ENCODE data around the gene ATG4D. TPM values are rescaled to one million over a fixed set of nuclear protein-coding genes. Genes with fewer than 3 reads are reported as not detected.

The ATG4D gene
- total and polyA plus RNA-seq, 2 experiments from 2014 or later = 6.2 to 18.0 TPM

GRCh38 chr19:10514211-10515145, 29.2 kb upstream of the ATG4D start:
- Histone ChIP-seq H3K9ac (no peak overlapping the region), H3K27ac (no peak overlapping the region), H3K4me2 (ENCODE audit: unreplicated experiment) (peak overlapping the region; percentile 35), H3K27me3 (replicated peaks; ENCODE audit: insufficient read depth) (peaks cover 12% of the 10 kb centered on the region), H3K4me3 (0 out of 2 replicates have a peak overlapping the region, but pooled peaks have one; percentile 29), H3K9me3 (ENCODE audit: low read depth) (no peaks in the 10 kb centered on the region), H4K20me1 (ENCODE audit: insufficient read depth) (no peaks in the 10 kb centered on the region), H3F3A (ENCODE audit: insufficient read depth) (0 out of 2 replicates have a peak, but pooled peaks cover 3% of the 10 kb centered on the region), H3K79me2 (ENCODE audit: insufficient read depth) (no peaks in the 10 kb centered on the region), H3K4me1 (ENCODE audit: insufficient read depth) (no peaks in the 10 kb centered on the region), H3K9me2 (ENCODE audit: insufficient read depth) (no peaks in the 10 kb centered on the region), H2AFZ (peak overlapping the region; percentile 65), H3K36me3 (ENCODE audit: low read depth) (no peaks in the 10 kb centered on the region)
- peak; percentile 27 for DNase-seq
- 10 to 11% methylated on average over 99 to 103 of the region's 107 CpGs for WGBS, 2 experiments (ENCODE audit: low coverage in 1 of 2, low lambda C conversion rate in 2 of 2, missing lambda C conversion rate in 2 of 2)
- in situ Hi-C loops (cut with MboI) = no loop called here
- TF ChIP-seq EZH2 (IDR thresholded peaks at IDR 0.05; ENCODE audit: insufficient read depth, poor library complexity, severe bottlenecking) (peak; percentile 63), EZH2phosphoT487 (IDR thresholded peaks at IDR 0.05; ENCODE audit: insufficient read depth, low read depth) (no peak)

- H2AFZ ChIP-seq = no peak overlapping the region
- WGBS, 2 experiments (ENCODE audit: low coverage in 1 of 2, low lambda C conversion rate in 2 of 2, missing lambda C conversion rate in 2 of 2) = 80 to 84% methylated on average over 5 of the region's 5 CpGs
Observed at GRCh38 chr19:10516064-10516385, 27.7 kb upstream of the ATG4D start.

GRCh38 chr19:10516671-10517286, 26.9 kb upstream of the ATG4D start:
- Histone ChIP-seq H3K9me3 (ENCODE audit: low read depth) (no peaks in the 10 kb centered on the region), H3K9me2 (ENCODE audit: insufficient read depth) (no peaks in the 10 kb centered on the region), H3K4me1 (ENCODE audit: insufficient read depth) (no peaks in the 10 kb centered on the region), H2AFZ (peak overlapping the region; percentile 78), H4K20me1 (ENCODE audit: insufficient read depth) (no peaks in the 10 kb centered on the region), H3K27ac (no peak overlapping the region), H3K36me3 (ENCODE audit: low read depth) (no peaks in the 10 kb centered on the region), H3K9ac (peak overlapping the region; percentile 53; the same call in 1 of the 2 replicates), H3K27me3 (replicated peaks; ENCODE audit: insufficient read depth) (peaks cover 12% of the 10 kb centered on the region), H3K4me2 (ENCODE audit: unreplicated experiment) (peak overlapping the region; percentile 65), H3K4me3 (peak overlapping the region; percentile 65), H3F3A (ENCODE audit: insufficient read depth) (0 out of 2 replicates have a peak, but pooled peaks cover 3% of the 10 kb centered on the region), H3K79me2 (ENCODE audit: insufficient read depth) (no peaks in the 10 kb centered on the region)
- WGBS, 2 experiments (ENCODE audit: low coverage in 1 of 2, low lambda C conversion rate in 2 of 2, missing lambda C conversion rate in 2 of 2) = 31 to 38% methylated on average over 10 of the region's 10 CpGs
- DNase-seq = peak; percentile 48
- in situ Hi-C loops (cut with MboI) = no loop called here
- TF ChIP-seq EZH2phosphoT487 (IDR thresholded peaks at IDR 0.05; ENCODE audit: insufficient read depth, low read depth) (no peak), EZH2 (IDR thresholded peaks at IDR 0.05; ENCODE audit: insufficient read depth, poor library complexity, severe bottlenecking) (no peak)

More at GRCh38 chr19:10516064-10516385, 27.7 kb upstream of the ATG4D start:
- no peak overlapping the region for H3K9ac ChIP-seq
- H3K4me3 ChIP-seq = no peak overlapping the region
- H4K20me1 ChIP-seq (ENCODE audit: insufficient read depth) = no peaks in the 10 kb centered on the region
- no peak overlapping the region for H3K27ac ChIP-seq
- no peaks in the 10 kb centered on the region for H3K9me3 ChIP-seq (ENCODE audit: low read depth)
- no peaks in the 10 kb centered on the region for H3K36me3 ChIP-seq (ENCODE audit: low read depth)
- TF ChIP-seq EZH2phosphoT487 (IDR thresholded peaks at IDR 0.05; ENCODE audit: insufficient read depth, low read depth) (no peak), EZH2 (IDR thresholded peaks at IDR 0.05; ENCODE audit: insufficient read depth, poor library complexity, severe bottlenecking) (no peak)
- no peaks in the 10 kb centered on the region for H3K9me2 ChIP-seq (ENCODE audit: insufficient read depth)
- no peak overlapping the region for H3K4me2 ChIP-seq (ENCODE audit: unreplicated experiment)
- H3K79me2 ChIP-seq (ENCODE audit: insufficient read depth) = no peaks in the 10 kb centered on the region
- DNase-seq = no peak
- no peaks in the 10 kb centered on the region for H3K4me1 ChIP-seq (ENCODE audit: insufficient read depth)
- in situ Hi-C loops (cut with MboI) = no loop called here
- 0 out of 2 replicates have a peak, but pooled peaks cover 3% of the 10 kb centered on the region for H3F3A ChIP-seq (ENCODE audit: insufficient read depth)
- peaks cover 12% of the 10 kb centered on the region for H3K27me3 ChIP-seq (replicated peaks; ENCODE audit: insufficient read depth)

- Histone ChIP-seq H3K4me3 (peak within 1 kb of the TSS; percentile 65), H3K4me2 (ENCODE audit: unreplicated experiment) (peak within 1 kb of the TSS; percentile 65), H3F3A (ENCODE audit: insufficient read depth) (0 out of 2 replicates have a peak, but pooled peaks cover 1% of the 10 kb centered on the region), H3K9me2 (ENCODE audit: insufficient read depth) (no peaks in the 10 kb centered on the region), H3K36me3 (ENCODE audit: low read depth) (no peaks in the 10 kb centered on the region), H4K20me1 (ENCODE audit: insufficient read depth) (no peaks in the 10 kb centered on the region), H3K27ac (no peak within 1 kb of the TSS), H3K4me1 (ENCODE audit: insufficient read depth) (no peaks in the 10 kb centered on the region), H3K9ac (peak within 1 kb of the TSS; percentile 53; the same call in 1 of the 2 replicates), H3K27me3 (replicated peaks; ENCODE audit: insufficient read depth) (peaks cover 12% of the 10 kb centered on the region), H3K79me2 (ENCODE audit: insufficient read depth) (no peaks in the 10 kb centered on the region), H3K9me3 (ENCODE audit: low read depth) (no peaks in the 10 kb centered on the region), H2AFZ (peak within 1 kb of the TSS; percentile 78)
- peak; percentile 54 for DNase-seq
- in situ Hi-C loops (cut with MboI) = no loop called here
- TF ChIP-seq EZH2 (IDR thresholded peaks at IDR 0.05; ENCODE audit: insufficient read depth, poor library complexity, severe bottlenecking) (no peak), EZH2phosphoT487 (IDR thresholded peaks at IDR 0.05; ENCODE audit: insufficient read depth, low read depth) (no peak)
- WGBS, 2 experiments (ENCODE audit: low coverage in 1 of 2, low lambda C conversion rate in 2 of 2, missing lambda C conversion rate in 2 of 2) = 1 to 3% methylated on average over 19 to 23 of the region's 39 CpGs
Observed at GRCh38 chr19:10517361-10517759, 26.3 kb upstream of the ATG4D start, which contains the start of gene S1PR5. Gene S1PR5, minus strand, starts transcription at chr19:10517447. Its CDS starts 2,436 bp downstream, at chr19:10515011.

Measured in GM23248 (cell line).